ENCODE results near the gene SEMA4B. TPM values are rescaled to one million over a fixed set of nuclear protein-coding genes. Genes with fewer than 3 reads are reported as not detected.
A peak's percentile ranks its signal among the peaks of the same experiment; 100 is the strongest.
"Not testable (repeated sequence)": the region's sequence is repeated elsewhere in the genome, so short reads cannot be mapped to it uniquely, and the experiment has no call there.

SEMA4B gene
- total RNA-seq, 4 donors from 2014 or later: 81.7 to 146 (median 116) TPM

- DNase-seq (ENCODE audit: low spot score in 2 of 2): no peak
- WGBS: 6% methylated on average over 15 of the region's 15 CpGs
- H3K27ac ChIP-seq: peak overlapping the region; percentile 99
- peaks cover 19% of the 10 kb centered on the region for H3K36me3 ChIP-seq
- H3K4me1 ChIP-seq: peaks cover 58% of the 10 kb centered on the region
- no peaks in the 10 kb centered on the region for H3K27me3 ChIP-seq
- TF ChIP-seq EP300 (IDR thresholded peaks at IDR 0.05) (no peak), CTCF (IDR thresholded peaks at IDR 0.05) (no peak), POLR2A (IDR thresholded peaks at IDR 0.05) (no peak), POLR2AphosphoS5 (IDR thresholded peaks at IDR 0.05) (no peak)
- no peaks in the 10 kb centered on the region for H3K9me3 ChIP-seq
- H3K4me3 ChIP-seq: peak overlapping the region; percentile 84
Measured at GRCh38 chr15:90266485-90266884, 65.4 kb downstream of the SEMA4B start.

GRCh38 chr15:90268415-90268814 is 67.3 kb downstream of the SEMA4B start:
- H3K9me3 ChIP-seq: no peaks in the 10 kb centered on the region
- peaks cover 37% of the 10 kb centered on the region for H3K36me3 ChIP-seq
- TF ChIP-seq POLR2A (IDR thresholded peaks at IDR 0.05) (no peak), CTCF (IDR thresholded peaks at IDR 0.05) (no peak), EP300 (IDR thresholded peaks at IDR 0.05) (no peak), POLR2AphosphoS5 (IDR thresholded peaks at IDR 0.05) (no peak)
- peaks cover 47% of the 10 kb centered on the region for H3K4me1 ChIP-seq
- no peak for DNase-seq (ENCODE audit: low spot score in 2 of 2)
- WGBS: 55% methylated on average over 1 of the region's 1 CpG
- H3K27ac ChIP-seq: no peak overlapping the region
- no peaks in the 10 kb centered on the region for H3K27me3 ChIP-seq
- H3K4me3 ChIP-seq: no peak overlapping the region

DNA sequence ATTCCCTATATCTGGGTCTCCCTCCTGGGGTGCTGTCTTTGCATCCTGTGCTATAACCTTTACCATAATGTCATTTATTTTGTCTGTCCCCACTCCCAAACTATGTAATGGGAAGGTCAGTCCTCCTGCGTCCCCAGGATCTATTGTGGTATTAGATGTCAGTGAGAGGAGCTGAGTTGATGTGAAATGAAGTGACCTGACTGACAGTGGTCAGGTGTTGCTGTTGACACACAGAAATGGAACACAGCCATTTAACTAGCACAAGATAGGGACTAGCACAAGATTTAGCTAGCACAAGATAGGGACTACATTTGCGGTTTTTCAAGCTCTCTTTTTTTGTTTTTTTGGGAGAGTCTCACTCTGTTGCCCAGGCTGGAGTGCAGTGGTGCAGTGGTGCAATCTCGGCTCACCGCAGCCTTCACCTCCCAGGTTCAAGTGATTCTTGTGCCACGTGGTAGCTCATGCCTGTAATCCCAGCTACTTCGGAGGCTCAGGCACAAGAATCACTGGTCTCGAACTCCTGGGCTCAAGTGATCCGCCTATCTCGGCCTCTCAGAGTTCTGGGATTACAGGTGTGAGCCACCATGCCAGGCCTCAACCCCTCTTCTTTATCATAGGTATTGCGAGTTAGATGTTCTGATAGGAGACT is 69.5 kb downstream of the SEMA4B start:
- WGBS: 90% methylated on average over 10 of the region's 10 CpGs
- Histone ChIP-seq H3K36me3 (peaks cover 58% of the 10 kb centered on the region), H3K27ac (no peak overlapping the region), H3K27me3 (no peaks in the 10 kb centered on the region), H3K4me1 (peaks cover 37% of the 10 kb centered on the region), H3K9me3 (no peaks in the 10 kb centered on the region), H3K4me3 (no peak overlapping the region)
- DNase-seq (ENCODE audit: low spot score in 2 of 2): peak in 1 of 2 donors; percentile 9
- TF ChIP-seq EP300 (IDR thresholded peaks at IDR 0.05) (no peak), POLR2AphosphoS5 (IDR thresholded peaks at IDR 0.05) (no peak), POLR2A (IDR thresholded peaks at IDR 0.05) (no peak)

- peaks cover 33% of the 10 kb centered on the region for H3K4me1 ChIP-seq
- no peak overlapping the region for H3K4me3 ChIP-seq
- H3K36me3 ChIP-seq: peaks cover 59% of the 10 kb centered on the region
- 66% methylated on average over 7 of the region's 7 CpGs for WGBS
- no peaks in the 10 kb centered on the region for H3K27me3 ChIP-seq
- H3K9me3 ChIP-seq: no peaks in the 10 kb centered on the region
- H3K27ac ChIP-seq: no peak overlapping the region
- peak in 1 of 2 donors; percentile 4 for DNase-seq (ENCODE audit: low spot score in 2 of 2)
- TF ChIP-seq POLR2AphosphoS5 (IDR thresholded peaks at IDR 0.05) (no peak), EP300 (IDR thresholded peaks at IDR 0.05) (no peak), CTCF (IDR thresholded peaks at IDR 0.05) (no peak), POLR2A (IDR thresholded peaks at IDR 0.05) (no peak)
Measured at GRCh38 chr15:90271459-90272166, 70.5 kb downstream of the SEMA4B start.

- WGBS: 97% methylated on average over 12 of the region's 12 CpGs
- peaks cover 21% of the 10 kb centered on the region for H3K36me3 ChIP-seq
- not testable (repeated sequence) for H3K27ac ChIP-seq, H3K9me3 ChIP-seq, H3K27me3 ChIP-seq, H3K4me1 ChIP-seq, H3K4me3 ChIP-seq
- DNase-seq (ENCODE audit: low spot score in 2 of 2): peak in 1 of 2 donors; percentile 29
Measured at GRCh38 chr15:90278467-90278866, 77.3 kb downstream of the SEMA4B start.

Other genes starting within 250 kb of the SEMA4B start
- gene ZNF710, start 200.0 kb upstream of the SEMA4B start, total RNA-seq: 10 to 100 TPM; 19.2 to 32.1 (median 25.0) TPM
- 100 to 1,000 TPM in 1 of 4 donors, 10 to 100 TPM in 3; 68.6 to 126 (median 76.7) TPM for gene IDH2, start 98.9 kb upstream of the SEMA4B start, total RNA-seq
- gene CIB1, start 32.6 kb downstream of the SEMA4B start, total RNA-seq: 10 to 100 TPM; 16.2 to 41.9 (median 29.7) TPM
- gene GDPGP1, start 32.9 kb downstream of the SEMA4B start, total RNA-seq: 1 to 10 TPM; 2.2 to 3.6 (median 2.9) TPM
- gene TTLL13, start 48.2 kb downstream of the SEMA4B start, total RNA-seq: under 1 TPM in 1 of 4 donors, not detected in 3; 0.21 TPM
- 10 to 100 TPM; 49.2 to 71.3 (median 61.4) TPM for gene NGRN, start 64.3 kb downstream of the SEMA4B start, total RNA-seq
- 1 to 10 TPM; 1.4 to 7.2 (median 3.2) TPM for gene ZNF774, start 151.0 kb downstream of the SEMA4B start, total RNA-seq
- gene IQGAP1, start 186.9 kb downstream of the SEMA4B start, total RNA-seq: 100 to 1,000 TPM; 206 to 448 (median 215) TPM